Activated gamma-delta T cell (primary cell): Measurements from ENCODE around the gene NLRC3.

Source experiments
- DNase-seq: peaks from one replicate; lab custom pipeline; 2025; lab: John Stamatoyannopoulos, UW

NLRC3 gene

DNA sequence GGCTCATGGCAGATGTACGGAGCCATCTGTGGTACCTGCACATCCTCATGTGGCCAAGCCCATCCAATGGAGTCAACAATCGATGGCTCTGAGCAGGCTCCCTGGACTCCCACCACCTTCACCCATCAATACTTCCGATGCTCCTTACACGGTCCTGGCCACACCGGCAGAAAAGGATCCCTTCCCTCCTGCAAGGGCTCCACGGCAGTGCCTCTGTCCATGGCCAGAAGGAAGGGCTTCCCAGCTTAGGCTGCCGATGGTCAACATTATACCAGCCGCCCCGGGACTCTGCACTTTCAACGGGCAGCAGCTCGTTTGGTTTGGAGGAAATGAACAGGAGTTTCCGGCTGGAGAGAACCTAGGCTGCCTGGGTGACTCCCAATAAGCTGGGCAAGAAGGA, 21.0 kb upstream of the NLRC3 start:
- no peak for DNase-seq

DNA sequence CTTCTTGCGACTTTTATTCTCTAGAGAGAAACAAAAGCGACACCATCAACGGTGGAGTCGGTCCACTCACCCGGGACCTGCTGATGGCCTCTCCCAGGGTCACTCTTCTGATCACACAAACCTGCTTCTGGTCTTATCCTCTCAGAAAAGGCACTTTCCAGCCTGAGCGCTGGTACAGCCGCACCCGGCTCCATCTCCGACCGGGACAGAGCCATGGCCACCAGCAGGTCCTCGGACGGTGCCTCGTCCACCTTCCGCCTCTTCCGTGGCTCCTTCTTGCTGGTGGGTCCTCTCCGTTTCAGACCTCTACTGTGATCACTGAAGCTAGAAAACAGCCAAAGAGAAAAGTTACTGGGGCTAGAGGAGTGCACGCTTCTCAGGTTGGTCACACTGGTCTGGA, 20.5 kb upstream of the NLRC3 start:
- no peak for DNase-seq

DNA sequence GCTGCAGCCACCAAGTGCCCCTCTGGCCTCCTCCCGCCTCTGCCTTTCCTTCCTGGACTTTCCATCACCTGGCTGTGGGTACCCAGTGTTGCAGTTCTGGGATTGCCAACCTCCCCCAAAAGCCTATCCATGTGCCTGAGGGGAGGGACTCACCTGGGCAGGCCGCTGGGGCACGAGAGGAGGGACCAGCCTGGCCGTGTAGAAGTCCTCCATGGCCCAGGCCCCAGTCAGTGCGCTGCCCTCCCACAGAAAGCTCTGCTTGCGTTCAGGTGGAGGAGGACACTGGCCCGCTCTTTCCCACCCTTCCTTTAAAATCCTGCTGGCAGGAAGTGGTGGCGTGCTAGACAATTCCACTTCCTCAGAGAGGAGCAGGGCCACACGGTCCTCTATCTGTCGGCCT, 20.0 kb upstream of the NLRC3 start:
- no peak for DNase-seq

DNA sequence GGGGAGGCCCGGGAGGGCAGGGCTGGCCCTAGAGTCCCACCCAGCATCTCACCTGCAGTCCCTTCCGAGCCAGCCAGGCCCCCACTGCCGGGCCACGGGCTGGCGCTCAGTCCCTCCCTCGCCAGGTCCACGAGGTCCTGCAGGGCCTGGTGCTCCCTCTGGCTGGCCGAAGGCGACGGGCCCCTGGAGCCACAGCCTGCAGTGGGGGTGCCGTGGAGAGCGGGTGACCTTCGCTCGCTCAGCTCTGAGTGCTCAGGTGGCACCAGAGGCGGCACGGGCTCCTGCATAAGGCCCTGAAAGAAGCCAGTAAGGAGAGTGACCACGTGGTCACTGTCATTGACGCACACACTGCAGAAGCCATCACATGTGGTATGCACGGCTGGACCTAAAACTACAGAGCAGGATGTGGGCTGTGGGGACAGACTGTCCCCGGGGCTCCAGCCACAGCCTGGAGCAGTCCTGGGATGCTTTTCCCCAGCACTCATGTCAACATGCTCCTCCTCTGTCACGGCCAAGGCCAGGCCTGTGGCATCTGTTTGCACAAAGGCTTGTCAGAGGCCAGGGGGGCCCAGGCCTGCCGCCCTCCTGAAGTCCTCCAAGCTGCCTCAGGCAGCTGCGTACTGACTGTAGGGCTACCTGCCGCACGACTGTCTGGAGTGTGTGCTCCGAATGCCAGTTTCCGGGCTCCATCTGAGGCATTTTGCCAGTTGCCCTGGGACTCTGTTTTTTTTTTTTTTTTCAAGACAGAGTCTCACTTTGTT, 19.1 kb upstream of the NLRC3 start:
- no peak for DNase-seq

DNA sequence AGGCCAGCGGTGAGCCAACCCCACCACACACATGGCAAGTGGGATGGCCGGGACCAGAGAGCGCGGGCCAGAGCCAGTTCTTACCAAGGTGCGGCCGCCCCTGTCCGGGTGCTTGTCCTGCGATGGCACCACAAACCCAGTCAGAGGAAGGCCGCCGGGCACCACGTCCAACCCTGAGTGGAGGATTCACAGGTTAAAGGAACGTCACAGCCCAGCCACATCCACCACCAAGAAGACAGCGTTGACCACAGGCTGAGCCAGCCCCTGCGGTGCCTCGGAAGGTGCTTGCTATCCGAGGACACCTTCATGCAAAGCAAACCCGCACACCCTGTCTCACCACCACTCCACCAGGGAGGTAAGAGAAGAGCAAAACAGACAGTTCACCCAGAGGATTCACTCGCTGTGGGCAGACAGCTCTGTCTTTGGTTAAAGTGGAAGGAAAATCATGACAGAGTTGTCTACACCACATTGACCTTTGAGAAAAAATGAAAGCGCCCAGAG, 18.4 kb upstream of the NLRC3 start:
- no peak for DNase-seq

DNA sequence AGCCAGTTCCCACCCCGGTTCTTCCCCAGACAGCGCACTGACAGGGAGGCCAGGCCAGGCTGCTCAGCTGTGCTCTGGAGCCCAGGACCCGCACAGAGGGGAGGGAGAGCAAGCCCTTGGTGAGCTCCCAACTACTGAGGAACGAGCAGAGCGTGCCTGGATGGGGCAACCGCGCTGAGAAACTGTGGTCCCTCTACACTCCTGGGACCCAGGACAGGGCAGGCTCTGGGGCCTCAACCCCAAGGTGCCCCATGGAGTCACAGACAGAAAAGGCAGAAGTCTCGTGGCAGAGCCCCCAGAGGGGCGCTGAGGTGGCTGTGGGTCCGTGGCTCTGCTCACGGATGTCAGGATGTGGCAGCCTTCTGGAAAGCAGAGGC, 17.9 kb upstream of the NLRC3 start:
- DNase-seq: no peak

DNA sequence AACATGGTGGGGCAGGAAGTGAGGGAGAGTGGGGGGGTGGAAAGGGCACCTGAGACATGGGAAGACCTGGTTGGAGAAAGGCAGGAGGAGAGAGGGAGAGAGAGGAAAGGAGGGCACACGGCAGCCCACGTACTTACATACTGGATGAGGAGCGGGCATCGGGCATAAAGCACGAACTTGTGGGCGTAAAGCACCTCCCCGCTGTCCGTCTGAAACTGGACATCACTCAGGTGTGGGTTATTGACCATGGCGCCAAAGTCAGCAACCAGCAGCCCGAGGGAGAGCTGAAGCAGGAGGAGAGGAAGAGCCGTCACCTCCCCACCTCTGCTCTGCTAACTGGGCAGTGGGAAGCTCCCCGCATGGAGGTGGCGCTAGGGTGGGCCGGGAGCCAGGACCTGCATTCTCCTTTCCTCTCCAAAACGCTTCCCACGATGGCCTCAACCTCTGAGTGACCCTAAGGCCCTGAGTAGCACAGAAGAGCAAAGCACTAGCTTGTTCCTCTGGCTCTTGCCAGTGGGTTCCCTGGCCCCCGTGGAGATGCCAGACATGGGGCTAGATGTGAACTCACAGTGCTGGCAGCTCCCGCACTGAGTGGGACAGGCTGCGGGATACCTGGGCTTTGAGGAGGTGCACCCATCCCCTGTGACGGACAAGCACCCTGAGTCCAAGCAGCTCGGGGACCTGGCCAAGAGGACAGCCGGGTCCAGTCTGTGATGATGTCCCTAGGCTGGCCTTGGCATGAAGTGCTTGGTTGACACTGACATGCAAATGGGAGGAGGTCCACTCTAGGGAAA, 17.3 kb upstream of the NLRC3 start:
- no peak for DNase-seq

DNA sequence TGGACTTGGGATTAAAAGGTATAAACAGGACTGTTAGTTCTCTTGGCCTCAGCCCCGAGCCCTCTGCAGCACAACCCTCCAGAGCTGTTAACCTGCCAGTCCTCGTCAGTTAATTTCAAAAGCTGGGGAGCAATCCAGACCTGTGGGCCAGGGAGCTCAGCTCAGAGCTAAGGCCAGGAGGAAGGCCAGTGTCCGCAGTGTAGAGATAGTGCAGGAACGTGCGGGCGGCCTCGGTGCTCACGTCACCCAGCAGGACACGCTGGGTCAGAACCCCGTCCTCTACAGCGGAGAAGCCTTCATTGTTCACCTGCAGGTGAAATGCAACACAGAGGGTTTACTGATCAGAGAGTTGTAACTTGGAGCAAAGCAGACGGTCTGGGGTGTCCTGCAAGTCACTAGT, 15.4 kb upstream of the NLRC3 start:
- DNase-seq: no peak

DNA sequence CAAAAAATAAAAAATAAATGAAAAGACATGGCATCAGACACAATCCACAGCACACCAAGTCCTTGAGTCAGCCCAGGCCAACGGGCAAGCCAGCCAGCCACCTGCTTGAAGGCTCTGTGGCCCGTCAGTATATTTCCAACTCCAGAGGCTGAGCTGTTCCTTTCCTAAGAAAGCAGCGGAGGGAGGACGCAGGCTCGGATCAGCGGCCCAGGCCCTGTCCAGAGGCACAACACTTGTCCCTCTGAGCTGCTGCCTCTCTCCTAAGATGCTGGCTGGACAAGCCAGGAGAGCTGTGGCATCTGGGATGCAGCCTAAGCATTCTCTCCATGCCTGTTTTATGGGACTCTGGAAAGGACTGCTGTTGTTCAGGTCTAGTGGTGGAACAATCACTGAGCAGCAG, 14.8 kb upstream of the NLRC3 start:
- DNase-seq: no peak

DNA sequence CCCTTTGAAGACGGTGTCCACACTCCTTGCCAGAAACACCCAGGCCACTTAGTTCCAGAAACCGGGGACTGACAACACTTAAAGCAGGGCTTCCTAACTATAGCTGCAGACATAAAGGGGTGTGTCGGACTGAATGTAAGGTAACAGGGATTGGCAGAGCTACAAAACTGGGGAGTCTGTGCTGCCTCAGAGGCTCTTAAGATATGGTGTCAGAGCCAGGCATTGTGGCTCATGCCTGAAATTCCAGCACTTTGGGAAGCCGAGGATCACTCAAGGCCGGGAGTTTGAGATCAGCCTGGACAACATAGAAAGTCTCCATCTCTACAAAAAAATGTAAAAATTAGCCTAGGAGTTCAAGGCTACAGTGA, 14.2 kb upstream of the NLRC3 start:
- DNase-seq: no peak

DNA sequence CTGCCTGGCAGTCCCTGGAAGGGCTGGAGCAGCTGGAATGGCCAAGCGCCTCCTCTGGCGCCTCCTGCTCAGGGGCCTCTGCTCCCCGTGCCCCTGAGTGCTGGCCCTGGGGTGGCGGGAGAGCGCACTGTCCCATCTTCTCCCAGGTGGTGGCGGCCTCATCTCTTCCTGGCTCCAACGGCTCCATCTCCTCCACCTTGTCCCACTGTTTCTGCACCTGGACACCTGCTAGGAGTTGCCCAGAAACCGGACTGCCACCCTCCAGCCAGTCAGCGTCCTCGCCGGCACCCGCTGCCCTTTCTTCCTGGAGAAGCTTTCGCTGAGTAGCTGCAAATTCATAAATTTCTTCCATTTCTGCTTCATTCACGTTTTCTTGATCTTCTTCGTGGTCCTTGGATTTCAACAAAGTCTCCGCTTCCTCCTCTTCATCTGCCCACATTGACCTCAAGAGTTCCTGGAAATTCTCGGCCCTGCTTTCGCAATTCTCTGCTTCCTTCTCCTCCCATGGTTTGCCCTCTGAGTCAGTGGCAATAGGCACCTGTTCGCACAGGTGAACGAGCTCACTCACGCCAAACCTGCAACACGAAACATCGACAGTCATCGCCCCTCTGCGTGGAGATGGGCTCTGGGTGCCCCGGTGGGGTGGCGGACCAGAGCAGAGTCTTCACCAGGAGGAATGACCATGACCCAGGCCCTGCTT, 13.7 kb upstream of the NLRC3 start:
- DNase-seq: no peak

DNA sequence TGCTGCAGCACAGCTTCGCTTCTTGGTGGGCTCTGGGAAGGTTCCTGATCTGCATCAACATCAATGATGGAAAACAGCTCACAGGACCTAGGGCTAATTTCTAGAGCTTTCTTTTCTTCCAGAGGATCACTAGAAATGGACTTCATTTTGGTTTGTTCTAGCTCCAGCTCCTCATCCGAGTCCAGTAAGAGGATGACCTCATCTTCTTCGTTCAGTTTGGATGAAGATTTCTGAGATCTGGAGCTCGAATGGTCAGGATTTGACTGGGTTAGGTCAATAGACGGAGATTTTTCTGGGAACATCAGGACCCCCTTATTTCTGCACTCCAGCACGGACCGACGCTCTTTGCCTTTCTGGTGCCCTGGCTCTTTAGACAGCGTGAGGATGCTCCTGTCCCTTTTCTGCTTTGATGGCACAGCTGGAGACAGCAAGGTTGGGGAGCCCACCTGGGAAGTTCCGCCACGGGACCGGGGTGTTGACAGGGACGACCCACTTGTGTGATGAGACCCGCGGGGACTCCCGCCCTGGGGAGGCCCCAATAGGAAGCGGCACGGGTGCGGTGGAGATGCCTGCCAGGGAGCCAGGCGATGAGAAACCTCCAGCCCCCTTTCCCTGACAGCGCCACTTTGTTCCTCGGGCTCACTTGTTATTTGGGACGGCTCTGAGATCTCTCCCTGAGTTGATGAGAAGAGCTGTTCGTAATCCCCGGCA, 12.9 kb upstream of the NLRC3 start:
- no peak for DNase-seq

DNA sequence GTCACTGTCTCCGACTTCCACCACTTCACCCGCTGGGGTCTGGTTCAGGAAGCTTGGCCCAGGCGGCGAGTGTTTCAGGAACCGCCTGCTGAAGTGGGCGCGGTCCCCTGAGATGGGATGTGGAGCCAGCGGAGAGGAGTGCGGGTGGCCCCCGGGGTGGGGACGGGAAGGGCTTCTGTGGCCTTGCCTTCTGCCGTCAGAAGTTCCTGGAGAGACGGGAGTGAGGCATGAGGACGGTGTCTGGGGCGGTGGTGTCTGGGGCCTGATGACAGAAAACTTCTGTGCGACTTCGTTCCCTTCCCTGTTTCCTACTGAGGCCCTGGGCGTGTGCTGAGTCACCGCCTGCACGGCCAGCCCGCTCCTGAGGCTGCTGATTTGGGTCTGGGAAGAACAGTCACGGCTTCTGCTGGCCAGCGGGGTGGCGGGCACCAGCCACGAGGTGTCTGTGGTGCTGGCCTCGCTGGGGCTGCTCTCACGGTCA, 12.3 kb upstream of the NLRC3 start:
- no peak for DNase-seq

DNA sequence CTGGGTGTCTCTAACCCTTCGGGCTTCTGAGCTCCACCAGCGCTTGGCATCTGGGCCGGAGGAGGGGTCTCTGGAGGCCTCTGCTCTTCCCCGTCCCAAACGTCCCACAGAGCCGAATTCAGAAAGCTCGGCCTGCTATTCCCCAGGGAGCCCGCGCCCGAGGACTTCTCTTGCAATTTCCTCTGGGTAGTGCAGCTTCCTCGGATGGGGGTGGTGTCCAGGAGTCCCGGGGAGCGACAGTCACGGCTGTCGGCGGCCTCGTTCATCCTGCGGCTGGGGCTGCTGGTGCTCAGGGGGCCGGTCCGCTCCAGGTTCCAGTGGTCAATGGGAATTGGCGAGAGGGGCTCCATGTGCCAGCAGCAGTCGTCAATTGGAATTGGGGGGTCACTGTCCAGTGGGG, 11.8 kb upstream of the NLRC3 start:
- no peak for DNase-seq

DNA sequence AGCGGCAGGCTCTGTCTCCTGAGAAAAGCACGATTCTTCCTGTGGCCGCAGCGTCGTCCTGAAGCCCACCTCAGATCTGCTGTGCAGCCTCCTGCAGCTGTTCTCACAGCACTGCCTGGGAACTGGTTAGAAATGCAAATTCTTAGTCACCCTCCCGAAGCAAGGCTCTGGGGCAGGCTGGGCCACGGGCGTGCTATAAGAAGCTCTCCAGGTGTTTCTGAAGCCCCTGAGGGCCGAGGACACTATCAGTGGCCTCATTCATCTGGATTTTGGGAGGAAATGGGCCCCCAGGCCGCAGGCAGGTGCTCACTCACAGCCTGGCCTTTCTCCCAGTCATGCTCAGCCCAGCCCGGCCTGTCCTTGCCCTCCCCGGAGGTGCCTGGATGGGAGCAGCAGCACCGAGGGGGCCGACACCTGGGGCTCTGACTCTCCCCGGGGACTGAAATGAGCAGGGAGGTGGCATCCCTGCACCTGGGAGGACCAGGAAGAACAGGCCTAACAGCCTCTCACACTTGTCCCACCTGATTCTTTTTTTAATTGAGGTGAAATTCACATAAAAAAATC, 10.4 kb upstream of the NLRC3 start:
- DNase-seq: no peak

DNA sequence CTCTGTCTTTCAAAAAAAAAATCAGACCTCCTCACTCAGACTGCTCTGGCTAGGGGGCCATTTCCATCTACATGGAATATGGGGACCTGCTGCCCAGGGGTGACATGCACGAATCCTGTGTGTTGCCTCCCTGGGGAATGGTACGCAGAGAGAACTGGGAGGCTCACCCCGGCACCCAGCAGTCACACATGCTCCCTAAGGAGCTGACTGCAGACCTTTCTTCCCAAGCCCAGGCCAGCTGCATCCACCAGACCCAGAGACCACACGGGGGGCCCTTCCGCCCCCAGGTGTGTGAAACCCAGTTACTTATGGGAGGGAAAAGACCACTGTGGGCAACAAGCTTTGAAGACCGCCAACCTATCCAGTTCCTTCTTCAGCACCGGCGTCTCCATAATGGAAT, 7.2 kb upstream of the NLRC3 start:
- DNase-seq: no peak

DNA sequence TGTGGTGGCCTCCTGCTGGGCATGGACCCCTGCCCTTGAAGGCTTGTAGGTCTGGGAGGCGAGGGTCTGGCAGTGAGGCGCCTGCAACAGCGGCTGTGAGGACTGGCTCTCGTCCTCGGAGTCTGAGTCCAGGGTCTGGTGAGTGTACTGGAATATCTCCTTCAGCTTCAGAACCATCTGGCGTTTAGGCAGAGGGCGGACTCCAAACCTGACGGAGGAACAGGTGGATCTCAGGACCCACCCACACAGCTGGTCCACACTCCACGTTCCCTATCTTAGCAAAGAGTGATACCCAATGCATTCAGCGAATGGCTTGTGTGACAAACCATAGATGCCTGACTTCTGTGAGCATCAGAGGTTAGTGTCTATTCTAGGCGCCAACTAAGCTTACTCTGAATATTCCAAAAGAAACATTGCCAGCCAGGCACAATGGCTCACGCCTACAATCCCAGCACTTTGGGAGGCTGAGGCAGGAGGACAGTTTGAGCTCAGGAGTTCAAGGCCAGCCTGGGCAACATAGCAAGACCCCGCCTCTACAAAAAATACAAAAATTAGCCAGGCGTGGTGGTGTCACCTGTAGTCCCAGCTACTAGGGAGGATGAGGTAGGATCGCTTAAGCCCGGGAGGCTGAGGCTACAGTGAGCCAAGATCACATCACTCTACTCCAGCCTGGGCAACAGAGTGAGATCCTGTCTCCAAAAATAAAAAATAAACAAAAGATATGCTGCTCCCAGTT, 6.3 kb upstream of the NLRC3 start:
- no peak for DNase-seq

DNA sequence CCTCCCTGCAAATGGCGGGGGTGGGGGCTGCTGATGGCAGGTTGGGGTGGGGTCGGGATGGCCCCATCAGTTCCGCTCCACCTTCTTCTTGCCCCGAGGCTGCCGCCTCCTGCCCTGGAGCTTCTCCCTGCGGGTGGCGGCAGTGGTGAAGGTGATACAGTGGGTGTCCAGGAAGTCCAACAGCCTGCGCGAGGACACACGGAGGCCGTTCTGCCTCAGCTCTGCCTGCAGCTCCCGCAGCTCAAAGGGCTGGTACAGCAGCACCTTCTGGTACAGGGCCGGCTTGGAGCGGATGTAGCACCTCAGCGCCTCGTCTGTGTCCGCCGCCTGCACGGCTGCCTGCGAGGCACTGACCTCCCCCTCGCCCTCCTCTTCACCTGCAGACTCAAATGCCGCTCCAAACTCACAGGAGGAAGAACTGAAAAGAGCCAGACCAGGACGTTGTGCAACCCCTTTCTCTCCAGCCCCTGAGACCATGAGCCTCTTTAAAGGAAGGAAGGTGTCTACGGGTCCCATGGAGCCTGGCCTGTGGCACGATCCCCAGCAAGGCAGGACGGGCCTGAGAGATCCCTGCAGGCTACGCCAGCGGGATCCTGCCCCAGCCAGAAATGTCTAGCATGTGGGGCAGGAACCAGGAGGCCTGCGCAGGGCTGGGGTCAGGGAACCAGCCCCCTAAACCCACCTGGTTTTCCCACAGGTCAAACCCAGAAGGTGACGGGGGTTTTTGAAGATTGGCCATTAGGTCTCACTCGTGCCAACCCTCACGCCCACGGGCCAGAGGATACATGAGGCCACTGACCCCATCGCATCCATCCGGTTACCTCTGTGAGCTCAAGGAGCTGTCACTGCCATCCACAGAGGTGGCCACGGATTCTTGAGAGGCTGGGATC, 5.3 kb upstream of the NLRC3 start:
- no peak for DNase-seq

DNA sequence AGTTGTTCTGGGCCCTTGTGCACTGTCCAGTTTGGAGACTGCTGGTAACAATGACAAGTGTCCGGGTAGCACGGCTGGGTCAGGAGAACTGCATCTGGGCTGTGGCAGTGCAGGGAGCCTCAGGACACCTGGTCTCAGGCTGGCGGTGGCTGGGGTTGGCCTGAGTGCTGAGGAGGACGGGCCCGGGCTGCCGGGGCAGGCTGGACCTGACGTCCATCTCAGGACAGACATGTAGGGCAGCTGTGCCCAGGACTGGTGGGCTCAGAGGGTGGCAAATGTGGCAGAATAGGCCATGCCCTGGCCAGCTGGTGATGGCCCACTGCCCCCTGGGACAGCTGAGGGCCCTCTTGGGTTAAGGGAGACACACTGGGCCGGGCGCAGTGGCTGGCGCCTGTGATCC, 4.2 kb upstream of the NLRC3 start:
- DNase-seq: no peak

DNA sequence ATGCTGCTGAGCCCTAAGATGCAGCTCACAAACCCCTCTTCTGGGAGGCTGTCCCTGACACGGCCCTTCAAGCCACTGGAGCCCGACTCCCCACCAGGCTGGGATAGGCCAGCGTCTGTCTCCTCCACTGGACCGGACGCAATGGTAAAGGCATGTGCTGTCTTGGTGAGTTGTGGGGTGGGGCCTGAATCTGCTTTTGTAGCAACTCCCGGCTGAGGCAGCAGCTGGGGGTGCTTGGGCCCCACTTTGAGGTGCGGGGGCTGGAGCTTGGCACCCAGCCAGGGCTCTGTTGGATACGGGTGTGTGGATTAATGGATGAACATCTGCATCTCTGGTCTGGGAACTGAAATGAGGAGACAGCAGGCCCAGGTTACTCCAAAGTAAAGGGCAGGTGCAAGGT, 3.5 kb upstream of the NLRC3 start:
- DNase-seq: no peak
